Endothelial cell (in vitro differentiated cells): ENCODE results near the gene BRD8. TPM values are rescaled to one million over a fixed set of nuclear protein-coding genes. Genes with fewer than 3 reads are reported as not detected.
A peak's percentile ranks its signal among the peaks of the same experiment; 100 is the strongest.

Experiments used
- DNase-seq: peaks from one replicate; pipeline ENCODE4 v3.0.0; 2021; ENCODE audit warnings: low spot score
- H3K27ac Mint-ChIP-seq: one replicate; pipeline ENCODE4 v1.8.0; 2021; ENCODE audit warnings: mixed read lengths, inconsistent platforms; ENCODE audit not compliant: unreplicated experiment
- H3K27me3 Mint-ChIP-seq: one replicate; pipeline ENCODE4 v1.8.0; 2021; ENCODE audit warnings: mild to moderate bottlenecking, moderate library complexity, mixed read lengths, inconsistent platforms; ENCODE audit not compliant: unreplicated experiment
- H3K36me3 Mint-ChIP-seq: one replicate; pipeline ENCODE4 v1.8.0; 2021; ENCODE audit warnings: mild to moderate bottlenecking, low read depth, mixed read lengths, inconsistent platforms; ENCODE audit not compliant: unreplicated experiment
- H3K4me1 Mint-ChIP-seq: one replicate; pipeline ENCODE4 v1.8.0; 2021; ENCODE audit warnings: mild to moderate bottlenecking, mixed read lengths, inconsistent platforms; ENCODE audit not compliant: unreplicated experiment
- H3K4me3 Mint-ChIP-seq: one replicate; pipeline ENCODE4 v1.8.0; 2021; ENCODE audit warnings: mild to moderate bottlenecking, mixed read lengths, inconsistent platforms; ENCODE audit not compliant: unreplicated experiment
- H3K9me3 Mint-ChIP-seq: one replicate; pipeline ENCODE4 v1.8.0; 2021; ENCODE audit warnings: mixed read lengths, inconsistent platforms; ENCODE audit not compliant: unreplicated experiment
- total RNA-seq: library from RNA; stranded (reverse); fragmentation: NEBNext Ultra II Directional; extraction: Animal tissue kit (Norgen Biotek cat#: 25700); gene quantifications from one replicate; pipeline ENCODE4 v1.2.1, GENCODE V29; 2021; ENCODE audit not compliant: unreplicated experiment
- TF ChIP-seq, protein P1 (sequence below): fragments of 200-600 bp; sonication (generic); IDR thresholded peaks from one replicate; pipeline ENCODE4 v1.5.0; 2021; ENCODE audit warnings: antibody characterized with exemption; ENCODE audit not compliant: unreplicated experiment

Gene BRD8
- total RNA-seq, 1 donor from 2014 or later = 52.0 TPM

DNA sequence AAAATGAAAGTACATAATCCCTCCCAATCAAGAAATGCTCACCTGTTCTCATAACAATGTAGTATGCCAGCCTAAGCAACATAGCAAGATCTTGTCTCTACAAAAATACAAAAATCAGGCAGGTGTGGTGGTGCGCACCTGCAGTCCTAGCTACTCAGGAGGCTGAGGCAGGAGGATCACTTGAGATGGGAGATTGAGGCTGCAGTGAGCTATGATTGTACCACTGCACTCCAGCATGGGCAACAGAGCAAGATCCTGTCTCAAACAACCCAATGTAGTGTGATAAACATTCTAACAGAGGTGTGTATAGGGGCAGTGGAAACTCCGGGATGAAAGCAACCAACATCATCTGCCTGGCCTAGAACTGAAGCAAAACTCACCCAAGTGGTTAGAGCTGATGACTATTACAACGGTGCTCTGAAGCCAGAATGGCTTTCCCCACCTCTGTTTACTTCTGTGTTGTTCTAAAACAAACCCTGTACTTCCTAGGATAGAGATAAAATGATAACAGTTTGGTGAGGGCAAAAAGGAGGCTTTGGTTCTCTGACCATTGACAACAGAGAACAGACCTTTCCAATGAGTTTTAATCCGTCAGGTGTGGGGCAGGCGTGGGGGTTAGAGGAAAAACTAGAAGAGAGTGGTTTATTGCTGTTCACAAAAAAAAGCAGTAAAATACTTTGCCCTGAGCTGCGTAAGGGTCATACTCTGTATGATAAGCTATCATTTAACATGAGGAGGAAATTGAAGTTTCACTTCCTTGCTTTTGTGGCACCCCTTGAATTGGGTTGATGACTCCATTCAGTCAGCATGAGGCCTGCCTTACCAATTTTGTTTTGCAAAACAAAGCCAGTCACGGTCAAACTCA is 75.7 kb downstream of the BRD8 start:
- H3K9me3 Mint-ChIP-seq = no peaks in the 10 kb centered on the region
- TF ChIP-seq, protein P1, sequence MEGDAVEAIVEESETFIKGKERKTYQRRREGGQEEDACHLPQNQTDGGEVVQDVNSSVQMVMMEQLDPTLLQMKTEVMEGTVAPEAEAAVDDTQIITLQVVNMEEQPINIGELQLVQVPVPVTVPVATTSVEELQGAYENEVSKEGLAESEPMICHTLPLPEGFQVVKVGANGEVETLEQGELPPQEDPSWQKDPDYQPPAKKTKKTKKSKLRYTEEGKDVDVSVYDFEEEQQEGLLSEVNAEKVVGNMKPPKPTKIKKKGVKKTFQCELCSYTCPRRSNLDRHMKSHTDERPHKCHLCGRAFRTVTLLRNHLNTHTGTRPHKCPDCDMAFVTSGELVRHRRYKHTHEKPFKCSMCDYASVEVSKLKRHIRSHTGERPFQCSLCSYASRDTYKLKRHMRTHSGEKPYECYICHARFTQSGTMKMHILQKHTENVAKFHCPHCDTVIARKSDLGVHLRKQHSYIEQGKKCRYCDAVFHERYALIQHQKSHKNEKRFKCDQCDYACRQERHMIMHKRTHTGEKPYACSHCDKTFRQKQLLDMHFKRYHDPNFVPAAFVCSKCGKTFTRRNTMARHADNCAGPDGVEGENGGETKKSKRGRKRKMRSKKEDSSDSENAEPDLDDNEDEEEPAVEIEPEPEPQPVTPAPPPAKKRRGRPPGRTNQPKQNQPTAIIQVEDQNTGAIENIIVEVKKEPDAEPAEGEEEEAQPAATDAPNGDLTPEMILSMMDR = no peak
- no peaks in the 10 kb centered on the region for H3K36me3 Mint-ChIP-seq
- H3K4me3 Mint-ChIP-seq = no peak overlapping the region
- H3K4me1 Mint-ChIP-seq = no peaks in the 10 kb centered on the region
- no peak overlapping the region for H3K27ac Mint-ChIP-seq
- H3K27me3 Mint-ChIP-seq = peaks cover 2% of the 10 kb centered on the region
- no peak for DNase-seq

DNA sequence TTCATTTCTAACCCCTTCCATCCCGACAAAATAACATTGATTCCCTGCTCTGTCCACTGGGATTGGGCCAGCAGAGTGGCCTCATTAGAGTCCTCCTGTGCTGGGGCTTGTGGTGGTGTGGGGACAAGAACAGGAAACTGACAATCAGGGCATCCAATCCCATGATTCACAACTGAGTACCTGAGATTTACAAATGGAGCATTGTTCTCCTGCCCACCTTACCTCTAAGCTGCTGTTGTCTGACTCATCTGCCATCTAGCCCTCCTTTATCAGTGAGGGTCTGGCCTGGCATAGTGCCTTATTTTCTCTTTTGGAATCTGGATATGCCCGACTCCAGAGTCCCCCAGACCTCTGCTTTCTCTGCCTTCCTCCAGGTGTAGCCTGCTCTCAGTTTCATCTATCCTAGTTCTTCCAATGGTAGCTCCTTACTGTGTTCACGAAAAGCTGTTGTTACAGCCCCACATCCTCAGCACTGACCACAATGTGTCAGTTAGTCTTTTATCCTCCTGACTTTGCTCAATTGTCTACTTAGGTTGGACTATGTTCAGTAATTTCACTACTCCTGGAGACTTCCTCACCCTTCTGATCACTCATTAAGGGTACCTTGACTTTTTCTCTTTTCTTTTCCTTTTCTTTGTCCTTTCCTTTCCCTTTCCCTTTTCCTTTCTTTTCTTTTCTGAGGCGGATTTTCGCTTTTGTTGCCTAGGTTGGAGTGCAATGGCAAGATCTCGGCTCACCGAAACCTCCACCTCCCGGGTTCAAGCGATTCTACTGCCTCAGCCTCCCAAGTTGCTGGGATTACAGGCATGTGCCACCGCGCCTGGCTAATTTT is 81.2 kb downstream of the BRD8 start:
- no peak for DNase-seq
- TF ChIP-seq, protein P1 = no peak
- Mint-ChIP-seq H3K4me1 (peaks cover 42% of the 10 kb centered on the region), H3K36me3 (no peaks in the 10 kb centered on the region), H3K27ac (no peak overlapping the region), H3K4me3 (no peak overlapping the region), H3K27me3 (peaks cover 9% of the 10 kb centered on the region), H3K9me3 (no peaks in the 10 kb centered on the region)

DNA sequence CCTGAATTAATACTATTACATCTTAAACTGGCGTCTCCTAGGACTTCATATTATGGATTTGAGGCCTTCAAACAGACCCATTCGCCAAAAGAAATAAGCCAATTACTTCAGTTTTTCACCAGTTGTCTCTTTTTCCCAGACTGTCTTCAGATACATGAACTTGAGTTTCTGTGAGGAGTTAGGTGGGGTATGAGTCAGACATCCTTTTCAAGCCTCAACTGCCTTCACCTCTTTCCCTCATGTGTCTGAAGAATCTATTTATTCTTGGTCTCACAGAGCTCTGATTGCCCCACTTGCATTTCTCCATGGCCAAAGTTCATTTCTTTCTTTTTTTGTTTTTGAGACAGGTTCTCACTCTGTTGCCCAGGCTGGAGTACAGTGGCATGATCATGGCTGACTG is 82.1 kb downstream of the BRD8 start:
- DNase-seq = no peak
- peak overlapping the region; percentile 72 for H3K27ac Mint-ChIP-seq
- H3K4me1 Mint-ChIP-seq = peaks cover 42% of the 10 kb centered on the region
- TF ChIP-seq, protein P1 = no peak
- H3K9me3 Mint-ChIP-seq = no peaks in the 10 kb centered on the region
- peaks cover 9% of the 10 kb centered on the region for H3K27me3 Mint-ChIP-seq
- H3K4me3 Mint-ChIP-seq = no peak overlapping the region
- no peaks in the 10 kb centered on the region for H3K36me3 Mint-ChIP-seq

DNA sequence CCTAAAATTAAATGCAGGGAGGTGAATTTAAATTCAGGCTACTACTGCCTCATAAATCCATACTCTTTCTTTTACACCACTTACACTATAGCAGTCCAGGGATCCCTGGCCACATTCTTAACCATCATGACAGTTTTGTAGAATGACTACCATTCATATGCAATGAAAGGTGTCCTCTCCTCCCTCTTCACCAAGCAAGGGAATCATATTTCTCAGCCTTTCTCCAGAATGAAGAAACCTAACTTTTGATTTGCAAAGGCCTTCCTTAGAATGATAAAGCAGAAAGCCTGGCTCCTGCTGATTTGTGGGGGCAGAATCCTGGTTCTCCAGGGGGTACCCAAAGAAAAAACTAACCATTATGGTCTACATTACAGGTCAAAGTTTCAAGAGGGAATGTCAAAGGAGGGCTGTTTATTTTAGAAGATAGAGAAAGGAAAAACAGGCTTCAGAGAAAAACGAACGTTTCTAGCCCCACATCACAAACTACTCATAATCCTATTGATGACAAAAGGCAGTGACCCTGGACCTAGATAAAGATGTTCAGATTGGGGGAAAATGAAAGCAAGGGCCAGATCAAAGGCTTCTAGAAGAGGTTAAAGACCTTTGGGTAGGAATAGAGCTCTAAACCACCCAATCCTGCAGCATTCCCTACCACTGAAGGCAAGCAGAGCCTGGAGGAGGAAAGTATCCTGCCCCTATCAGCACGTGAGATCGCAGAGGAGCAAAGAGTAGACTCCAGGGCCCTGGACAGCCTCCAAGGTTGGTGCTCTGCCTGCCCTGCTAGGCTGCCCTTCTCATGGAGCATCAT is 83.1 kb downstream of the BRD8 start:
- Mint-ChIP-seq H3K36me3 (no peaks in the 10 kb centered on the region), H3K27ac (no peak overlapping the region), H3K4me3 (peak overlapping the region; percentile 66), H3K4me1 (peaks cover 42% of the 10 kb centered on the region), H3K9me3 (no peaks in the 10 kb centered on the region), H3K27me3 (peaks cover 9% of the 10 kb centered on the region)
- TF ChIP-seq, protein P1 = no peak
- DNase-seq = no peak
